CD4-positive, alpha-beta T cell treated with Interleukin-12 subunit alpha and Interleukin-12 subunit beta, for 1 hour (primary cell): ENCODE results near the gene GBX2.

Experiments
- DNase-seq: peaks from one replicate; pipeline ENCODE4 v3.0.0-alpha.2; 2020

Gene GBX2

DNA sequence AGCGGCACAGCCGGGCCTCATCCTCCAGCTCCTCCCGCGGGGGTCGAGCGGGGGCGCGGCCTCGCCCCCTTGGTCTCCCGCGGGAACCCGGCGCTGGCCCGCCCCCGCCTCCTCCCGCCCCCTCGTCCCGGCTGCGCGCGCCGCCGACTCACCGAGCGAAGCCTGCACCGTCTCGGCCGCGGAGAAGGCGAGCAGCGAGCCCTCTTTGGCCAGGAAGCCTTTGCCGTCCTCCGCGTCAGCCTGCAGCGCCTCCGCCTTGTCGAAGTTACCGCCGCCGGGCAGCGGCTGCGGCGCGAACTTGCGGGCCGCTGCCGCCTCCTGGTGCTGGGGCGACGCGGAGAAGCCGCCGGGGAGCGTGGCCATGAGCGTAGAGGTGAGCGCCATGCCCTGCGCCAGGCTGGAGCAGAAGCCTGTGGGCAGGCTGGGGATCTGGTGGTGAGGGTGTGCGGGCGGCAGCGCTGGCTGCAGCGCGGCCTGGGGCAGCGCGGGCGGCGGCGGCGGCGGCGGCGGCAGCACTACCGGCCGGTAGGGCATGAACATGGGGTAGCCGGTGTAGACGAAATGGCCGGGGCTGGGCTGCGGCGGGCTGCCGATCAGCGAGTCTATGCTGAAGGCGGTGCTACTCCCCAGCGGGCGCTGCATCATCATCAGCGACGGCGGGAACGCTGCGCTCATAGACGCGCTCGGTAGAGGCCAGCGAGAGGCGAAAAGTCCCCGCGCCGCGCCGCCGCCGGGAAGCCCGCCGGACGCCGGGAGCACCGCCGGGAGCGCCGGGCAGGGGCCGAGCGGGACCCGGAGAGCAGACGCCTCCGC is 683 bp downstream of the GBX2 start:
- DNase-seq, result no peak

- DNase-seq, result no peak
Observed at GRCh38 chr2:236166796-236167296, 1.3 kb downstream of the GBX2 start.

DNA sequence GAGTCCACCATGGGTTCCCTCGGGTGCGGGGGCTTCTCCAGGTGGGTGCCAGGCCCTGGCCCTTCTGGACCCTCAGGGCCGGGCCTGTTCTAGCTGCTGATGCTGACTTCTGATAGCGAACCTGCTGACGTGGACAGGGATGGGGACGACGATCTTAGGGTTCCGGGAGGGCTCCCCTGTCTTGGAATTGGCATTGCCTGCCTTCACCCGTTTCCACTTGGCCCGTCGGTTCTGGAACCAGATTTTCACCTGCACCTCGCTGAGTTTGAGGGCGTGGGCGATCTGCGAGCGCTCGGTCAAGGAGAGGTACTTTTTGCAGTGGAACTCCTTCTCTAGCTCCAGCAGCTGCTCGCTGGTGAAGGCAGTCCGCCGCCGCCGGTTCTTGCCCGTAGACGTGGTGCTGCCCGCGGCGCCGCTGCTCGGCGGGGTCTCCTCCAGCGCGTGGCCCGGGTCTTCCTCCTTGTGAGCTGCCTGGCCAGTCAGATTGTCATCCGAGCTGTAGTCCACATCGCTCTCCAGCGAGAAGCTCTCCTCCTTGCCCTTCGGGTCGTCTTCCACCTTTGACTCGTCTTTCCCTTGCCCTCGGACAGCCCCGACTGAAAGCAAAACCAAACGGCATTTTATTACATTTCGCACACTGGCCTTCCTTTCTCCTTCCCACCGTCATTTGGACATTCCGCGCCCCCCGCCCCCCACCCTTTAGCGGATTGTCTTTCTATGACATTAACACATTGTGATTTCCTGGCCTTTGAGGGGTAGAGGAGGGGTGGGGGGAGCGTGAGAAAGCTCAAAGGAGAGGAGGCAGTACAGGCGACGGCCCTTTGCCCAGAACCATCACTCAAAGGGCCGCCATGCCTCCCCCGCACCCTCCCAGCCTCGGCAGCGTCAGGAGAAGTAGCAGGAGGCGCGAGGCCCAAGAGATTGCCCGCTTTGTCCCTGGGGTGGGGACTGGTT is 2.1 kb downstream of the GBX2 start:
- no peak for DNase-seq

- no peak for DNase-seq
Observed at GRCh38 chr2:236164925-236165841, 3.0 kb downstream of the GBX2 start.

DNA sequence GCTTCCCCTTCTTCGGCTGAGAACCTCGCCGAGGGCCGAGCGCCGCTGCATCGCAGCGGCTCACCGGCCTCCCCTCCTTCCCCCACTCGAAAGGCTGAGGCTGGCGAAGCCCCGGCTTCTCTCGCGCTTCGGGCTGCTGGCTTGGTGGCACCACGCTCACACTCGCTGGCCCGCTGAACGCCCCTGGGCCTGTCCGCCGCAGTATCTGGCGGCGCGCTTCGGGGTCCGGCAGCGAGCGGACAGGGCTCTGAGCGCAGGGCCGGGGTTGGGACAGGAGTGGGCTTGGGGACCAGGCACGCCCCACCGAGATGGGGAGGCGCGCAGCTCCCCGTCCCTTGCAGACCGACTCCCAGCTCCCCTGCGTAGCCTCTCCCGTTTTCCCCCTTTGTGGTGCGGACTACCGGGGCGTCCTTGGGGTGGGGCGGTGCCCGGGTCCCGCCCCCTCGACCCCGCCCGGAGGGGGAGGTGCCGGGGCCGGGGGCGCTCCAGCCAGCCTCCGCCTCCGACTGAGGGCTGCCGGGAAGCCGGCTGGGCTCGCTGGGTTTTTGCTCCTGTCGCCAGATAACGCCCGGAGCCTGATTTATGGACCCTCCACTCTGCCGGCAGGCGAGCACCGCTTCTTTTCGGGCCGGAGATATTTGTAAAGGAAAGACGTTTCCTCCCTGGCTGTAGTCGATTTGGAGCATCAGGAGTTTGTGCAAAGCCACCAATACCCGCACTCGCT is 3.8 kb downstream of the GBX2 start:
- DNase-seq, result no peak

DNA sequence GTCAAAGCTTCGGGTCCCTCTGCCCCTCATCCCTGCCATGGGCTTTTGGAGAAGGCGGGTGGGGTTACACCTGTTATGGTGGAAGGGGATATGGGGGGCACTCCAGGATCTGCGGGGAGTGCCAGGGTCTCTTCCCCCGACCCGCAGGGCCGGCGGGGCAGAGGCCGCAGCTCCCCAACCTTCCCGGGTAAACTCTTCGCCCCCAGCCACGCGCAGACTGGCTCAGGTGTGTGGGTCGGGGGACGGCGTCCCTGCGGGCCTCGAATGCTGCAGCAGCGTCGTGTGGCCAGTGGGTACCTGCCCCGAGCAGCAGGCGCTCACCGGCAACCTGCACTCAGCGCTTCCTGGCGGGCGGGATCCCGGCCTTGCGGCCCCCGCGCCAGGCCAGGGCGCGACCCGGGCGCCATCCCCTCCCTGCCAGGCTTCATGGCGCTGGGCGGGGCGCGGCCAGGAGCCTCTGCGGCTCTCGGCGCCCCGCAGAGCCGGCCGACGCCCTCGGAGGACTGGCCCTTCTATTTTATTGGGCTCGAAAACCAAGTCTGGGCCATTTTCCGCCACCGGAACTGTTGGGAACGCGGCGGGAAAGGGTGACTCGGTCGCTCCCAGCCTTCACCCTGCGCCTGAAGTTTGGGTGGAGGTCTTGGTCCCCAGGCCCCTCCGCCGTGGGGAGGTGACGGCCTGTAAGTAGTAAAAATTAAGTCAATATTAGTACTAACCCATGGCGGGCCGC is 4.5 kb downstream of the GBX2 start:
- no peak for DNase-seq

- no peak for DNase-seq
Observed at GRCh38 chr2:236162882-236163470, 5.2 kb downstream of the GBX2 start.

DNA sequence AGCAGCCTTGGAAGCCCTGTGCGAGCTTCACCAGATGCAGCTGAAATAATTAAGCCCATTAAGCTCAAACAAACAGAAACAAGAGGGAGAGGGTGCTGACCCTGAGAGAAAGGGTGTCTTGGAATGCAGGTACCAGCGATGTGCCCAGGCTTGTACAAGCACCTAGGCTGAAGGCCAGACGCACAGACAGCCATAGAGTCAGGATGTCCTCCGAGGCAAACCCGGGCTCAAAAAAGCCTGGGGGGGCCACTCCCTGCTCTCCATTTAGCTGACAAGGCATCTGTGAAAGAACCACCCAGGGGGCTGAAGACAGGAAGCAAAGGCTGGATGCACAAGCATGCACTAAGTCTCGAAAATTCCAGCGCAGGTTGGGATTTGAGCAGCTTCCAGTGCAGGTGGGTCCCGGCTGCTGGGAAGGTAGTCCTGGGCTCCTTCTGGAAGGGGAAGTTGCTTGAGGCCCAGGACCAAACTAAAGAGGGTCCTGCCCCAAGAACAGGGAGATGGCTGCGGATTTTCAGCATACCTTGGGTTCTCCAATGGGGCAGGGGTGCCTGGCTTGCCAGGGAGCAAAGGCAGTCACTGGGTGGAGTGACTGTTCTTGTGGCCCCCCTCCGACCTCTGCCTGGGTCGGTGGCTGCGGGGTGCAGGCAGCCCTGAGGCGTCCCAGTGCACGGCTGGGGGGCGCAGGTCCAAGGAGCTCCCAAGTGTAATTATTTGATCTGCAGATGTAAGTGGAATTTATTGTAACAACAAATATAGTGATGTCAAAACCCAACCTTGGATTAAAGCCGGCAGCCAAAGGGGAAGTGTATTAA is 5.9 kb downstream of the GBX2 start:
- no peak for DNase-seq

DNA sequence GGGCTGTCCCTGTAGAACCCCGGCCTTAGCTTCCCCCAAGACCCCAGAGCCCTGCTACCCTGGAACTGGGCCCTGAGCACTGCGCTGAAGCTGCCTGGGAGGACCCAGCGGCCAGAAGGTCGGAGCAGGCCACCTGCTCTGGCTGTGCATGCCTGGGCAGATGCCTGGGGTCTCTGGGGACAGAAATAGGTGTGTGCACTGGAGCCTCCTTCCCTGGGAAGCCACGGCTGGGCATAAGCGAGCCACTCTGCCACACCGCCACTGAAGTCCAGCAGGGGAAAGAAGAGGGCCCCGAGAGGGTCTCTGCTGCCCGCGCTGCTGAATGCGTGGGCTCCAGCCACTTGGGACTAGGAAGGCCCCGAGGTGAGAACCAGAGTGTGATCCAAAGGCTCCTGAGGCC is 6.7 kb downstream of the GBX2 start:
- DNase-seq, result no peak

GRCh38 chr2:236161082-236161462 is 7.1 kb downstream of the GBX2 start:
- DNase-seq, result no peak

DNA sequence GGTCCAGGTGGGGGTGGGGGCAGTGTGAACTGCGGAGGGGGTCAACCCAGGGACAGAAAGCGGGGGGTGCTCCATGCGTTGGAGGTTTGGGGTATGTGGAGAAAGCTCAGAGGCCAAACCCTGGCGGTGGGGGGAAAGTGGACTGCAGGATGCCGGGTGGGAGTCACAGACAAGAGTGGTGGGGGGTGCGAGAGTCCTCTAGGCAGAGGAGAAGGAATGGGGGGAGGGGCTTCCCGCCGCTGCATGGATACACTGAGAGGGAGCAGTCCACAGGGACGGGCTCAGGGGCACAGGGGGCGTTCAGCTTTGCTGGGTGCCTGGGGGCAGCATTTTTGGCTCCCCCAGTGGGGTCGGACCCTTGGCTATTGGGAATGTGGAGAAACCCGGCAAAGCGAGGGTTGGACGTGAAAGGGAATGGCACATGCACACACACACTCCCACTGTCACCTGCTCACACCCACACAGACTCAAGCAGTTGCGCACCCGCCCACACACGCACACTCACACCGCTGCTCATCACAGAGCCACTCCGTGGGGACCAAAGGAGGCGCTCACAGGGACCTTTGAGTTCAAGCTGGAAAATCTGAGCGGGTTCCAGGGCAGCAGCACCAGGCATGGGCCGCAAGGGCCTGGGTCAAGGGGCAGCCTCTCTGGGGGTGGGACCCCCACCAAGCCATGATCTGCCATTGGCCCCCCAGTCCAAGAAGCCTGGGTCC is 7.7 kb downstream of the GBX2 start:
- DNase-seq, result no peak

GRCh38 chr2:236159778-236160170 is 8.4 kb downstream of the GBX2 start:
- no peak for DNase-seq

GRCh38 chr2:236158969-236159777 is 9.0 kb downstream of the GBX2 start:
- no peak for DNase-seq

GRCh38 chr2:236157815-236158498 is 10.2 kb downstream of the GBX2 start:
- no peak for DNase-seq

DNA sequence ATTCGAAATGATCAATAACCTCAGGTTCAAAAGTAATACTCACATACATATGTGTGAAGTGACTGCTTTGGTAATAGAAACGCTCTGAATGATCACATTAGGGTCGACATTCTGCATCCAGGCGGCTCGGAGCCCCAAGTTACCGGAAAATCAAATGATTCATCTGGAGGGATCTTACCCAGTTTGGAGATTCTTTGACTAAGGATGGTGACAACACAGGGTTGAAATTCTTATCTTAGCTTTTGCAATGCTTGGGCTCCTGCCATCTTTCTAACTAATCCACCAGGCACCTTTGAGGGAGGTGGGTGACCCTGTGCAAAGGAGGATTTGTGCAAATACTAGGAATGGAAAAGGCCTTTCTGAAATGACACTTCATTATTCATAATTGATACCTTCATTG is 10.8 kb downstream of the GBX2 start:
- no peak for DNase-seq

GRCh38 chr2:236156860-236157194 is 11.4 kb downstream of the GBX2 start:
- no peak for DNase-seq

DNA sequence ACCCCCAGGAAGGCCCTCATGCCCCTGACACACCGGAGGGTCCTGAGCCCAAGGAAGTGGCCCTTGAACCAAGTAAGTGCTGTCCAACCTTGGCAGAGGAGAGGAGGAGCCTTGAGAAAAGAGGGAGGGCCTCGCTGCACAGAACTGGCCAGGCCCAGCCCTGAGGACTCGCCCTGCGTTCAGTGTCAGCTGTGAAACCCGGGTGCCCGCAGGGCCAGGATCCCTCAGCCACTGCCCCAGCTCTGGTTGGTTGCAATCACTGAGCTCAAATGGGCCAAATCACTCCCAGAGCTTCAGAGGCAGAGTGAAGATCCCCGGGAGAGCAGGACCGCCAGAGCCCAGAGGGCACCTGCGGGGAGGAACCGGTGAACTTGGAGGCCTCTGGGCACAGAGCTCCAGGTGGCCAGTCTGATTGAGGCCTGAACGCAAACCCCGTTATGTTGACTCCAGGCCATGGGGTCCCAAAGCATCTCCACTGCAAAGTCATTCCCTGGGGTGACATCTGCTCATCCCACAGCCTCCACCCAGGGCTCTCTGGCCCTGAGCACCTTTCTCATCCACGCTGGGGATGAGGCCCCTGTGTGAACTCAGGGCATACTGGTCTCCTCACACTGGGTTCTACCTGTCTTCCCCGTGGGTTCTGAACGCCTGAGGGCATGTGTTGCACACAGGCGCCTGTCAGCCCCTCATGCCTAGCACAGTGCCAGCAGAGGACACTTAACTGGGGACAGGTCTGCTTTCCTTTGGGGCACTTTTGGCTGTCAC is 11.9 kb downstream of the GBX2 start:
- no peak for DNase-seq
